Measurements from ENCODE around the gene WDPCP. TPM values are rescaled to one million over a fixed set of nuclear protein-coding genes. Genes with fewer than 3 reads are reported as not detected.
"Not testable (repeated sequence)": the region's sequence is repeated elsewhere in the genome, so short reads cannot be mapped to it uniquely, and the experiment has no call there.

The WDPCP gene
- total and polyA plus RNA-seq, 7 donors, result 0.60 to 35.5 (median 14.0) TPM

GRCh38 chr2:63581298-63581961 is 6.8 kb downstream of the WDPCP start:
- H3K36me3 ChIP-seq, result no peaks in the 10 kb centered on the region
- peak overlapping the region; percentile 42 to 69 (median 62) for H3K27ac ChIP-seq
- intact Hi-C loops (cut with DNase I), result no loop called here
- no peaks in the 10 kb centered on the region for H3K9me3 ChIP-seq
- peaks cover 0 to 17% (median 11%) of the 10 kb centered on the region in 4 donors for H3K4me1 ChIP-seq
- WGBS, 2 donors, result 83 to 90% methylated on average over 5 of the region's 5 CpGs
- TF ChIP-seq EP300 (IDR thresholded peaks at IDR 0.05), result no peak
- no peak for TF ChIP-seq POLR2A (IDR thresholded peaks at IDR 0.05)
- peak in 3 of 4 donors; percentile 14 to 38 (median 36) for TF ChIP-seq POLR2AphosphoS5 (IDR thresholded peaks at IDR 0.05)
- no peak for TF ChIP-seq CTCF (IDR thresholded peaks at IDR 0.05)
- peak overlapping the region in 1 of 4 donors; percentile 3 for H3K4me3 ChIP-seq
- no peak for DNase-seq
- H3K27me3 ChIP-seq, result no peaks in the 10 kb centered on the region

GRCh38 chr2:63580651-63581297 is 7.5 kb downstream of the WDPCP start:
- H3K27me3 ChIP-seq, result no peaks in the 10 kb centered on the region
- no peak for DNase-seq
- H3K36me3 ChIP-seq, result no peaks in the 10 kb centered on the region
- H3K27ac ChIP-seq, result peak overlapping the region; percentile 42 to 69 (median 62)
- TF ChIP-seq POLR2AphosphoS5 (IDR thresholded peaks at IDR 0.05) (no peak), POLR2A (IDR thresholded peaks at IDR 0.05) (no peak), EP300 (IDR thresholded peaks at IDR 0.05) (no peak), CTCF (IDR thresholded peaks at IDR 0.05) (no peak)
- H3K4me3 ChIP-seq, result peak overlapping the region in 1 of 4 donors; percentile 3
- no peaks in the 10 kb centered on the region for H3K9me3 ChIP-seq
- peaks cover 0 to 17% (median 11%) of the 10 kb centered on the region in 4 donors for H3K4me1 ChIP-seq
- intact Hi-C loops (cut with DNase I), result no loop called here
- 84 to 91% methylated on average over 4 of the region's 4 CpGs for WGBS, 2 donors

GRCh38 chr2:63578767-63579166 is 9.5 kb downstream of the WDPCP start:
- no peak overlapping the region for H3K4me3 ChIP-seq
- intact Hi-C loops (cut with DNase I), result no loop called here
- H3K27me3 ChIP-seq, result no peaks in the 10 kb centered on the region
- H3K4me1 ChIP-seq, result peaks cover 0 to 17% (median 11%) of the 10 kb centered on the region in 4 donors
- DNase-seq, result no peak
- no peak overlapping the region for H3K27ac ChIP-seq
- H3K9me3 ChIP-seq, result no peaks in the 10 kb centered on the region
- WGBS, 2 donors, result 96 to 98% methylated on average over 3 of the region's 3 CpGs
- H3K36me3 ChIP-seq, result no peaks in the 10 kb centered on the region
- TF ChIP-seq CTCF (IDR thresholded peaks at IDR 0.05) (no peak), POLR2AphosphoS5 (IDR thresholded peaks at IDR 0.05) (no peak), EP300 (IDR thresholded peaks at IDR 0.05) (no peak), POLR2A (IDR thresholded peaks at IDR 0.05) (no peak)

- Histone ChIP-seq H3K4me3 (no peak overlapping the region), H3K27ac (no peak overlapping the region), H3K27me3 (no peaks in the 10 kb centered on the region), H3K36me3 (no peaks in the 10 kb centered on the region), H3K9me3 (no peaks in the 10 kb centered on the region), H3K4me1 (peaks cover 0 to 12% (median 9%) of the 10 kb centered on the region in 4 donors)
- intact Hi-C loops (cut with DNase I), result no loop called here
- DNase-seq, result no peak
- TF ChIP-seq POLR2A (IDR thresholded peaks at IDR 0.05), result no peak
- TF ChIP-seq POLR2AphosphoS5 (IDR thresholded peaks at IDR 0.05), result no peak
- no peak for TF ChIP-seq EP300 (IDR thresholded peaks at IDR 0.05)
Measured at GRCh38 chr2:63576546-63576945, 11.7 kb downstream of the WDPCP start.

GRCh38 chr2:63573726-63574345 is 14.4 kb downstream of the WDPCP start:
- H3K36me3 ChIP-seq; H3K27me3 ChIP-seq; H3K9me3 ChIP-seq; DNase-seq; H3K4me3 ChIP-seq; H3K27ac ChIP-seq; H3K4me1 ChIP-seq; intact Hi-C loops (cut with DNase I): not testable (repeated sequence)
- 95 to 96% methylated on average over 13 of the region's 13 CpGs for WGBS, 2 donors

GRCh38 chr2:63573026-63573425 is 15.3 kb downstream of the WDPCP start:
- WGBS, 2 donors, result 96% methylated on average over 3 of the region's 3 CpGs
- H3K4me1 ChIP-seq; H3K27ac ChIP-seq; H3K36me3 ChIP-seq; H3K9me3 ChIP-seq; H3K27me3 ChIP-seq; intact Hi-C loops (cut with DNase I); H3K4me3 ChIP-seq; DNase-seq: not testable (repeated sequence)
